GM19240 (cell line): ENCODE results near the gene NIPA2.

ENCODE experiments used
- DNase-seq: peaks from one replicate; pipeline ENCODE4 v3.0.0; 2011; ENCODE audit warnings: low spot score; ENCODE audit not compliant: insufficient read length

Gene NIPA2

DNA sequence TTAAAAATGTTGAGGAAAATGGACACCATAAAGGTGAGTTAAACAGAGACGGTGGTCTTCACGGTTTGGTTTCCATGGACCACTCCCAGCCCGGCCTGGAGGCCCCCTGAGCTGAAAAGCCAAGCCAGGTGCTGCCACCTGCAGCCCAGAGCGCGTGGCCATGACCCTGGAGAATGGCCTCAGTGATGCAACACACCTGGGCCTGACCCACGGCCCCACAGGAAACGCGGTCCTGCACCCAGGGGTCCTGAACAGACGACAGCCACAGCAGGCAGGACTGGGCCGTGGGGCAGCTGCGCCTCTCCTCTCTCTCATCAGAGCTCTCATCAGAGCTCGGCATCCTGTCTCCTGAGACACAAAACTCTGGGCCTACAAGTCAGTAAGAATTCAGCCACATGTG, 64.1 kb downstream of the NIPA2 start:
- DNase-seq = no peak

DNA sequence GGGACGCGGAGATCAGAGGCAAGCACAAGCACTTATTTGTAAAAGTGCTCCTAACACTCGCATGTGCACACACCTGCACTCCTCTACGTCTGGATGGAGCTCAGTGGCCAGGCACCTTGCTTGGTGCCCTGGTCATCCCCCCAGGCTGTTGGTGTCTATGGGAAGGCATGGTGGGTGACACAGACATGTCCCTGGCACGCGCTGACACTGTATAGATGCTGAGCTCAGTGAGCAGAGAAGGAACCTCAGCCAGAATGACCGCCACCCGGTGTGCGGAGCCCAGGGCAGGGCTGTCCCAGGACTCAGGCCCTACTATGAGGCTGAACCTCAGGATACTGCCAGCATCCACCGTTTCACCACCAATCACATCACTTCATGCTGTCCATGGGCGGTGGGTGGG, 64.5 kb downstream of the NIPA2 start:
- no peak for DNase-seq

DNA sequence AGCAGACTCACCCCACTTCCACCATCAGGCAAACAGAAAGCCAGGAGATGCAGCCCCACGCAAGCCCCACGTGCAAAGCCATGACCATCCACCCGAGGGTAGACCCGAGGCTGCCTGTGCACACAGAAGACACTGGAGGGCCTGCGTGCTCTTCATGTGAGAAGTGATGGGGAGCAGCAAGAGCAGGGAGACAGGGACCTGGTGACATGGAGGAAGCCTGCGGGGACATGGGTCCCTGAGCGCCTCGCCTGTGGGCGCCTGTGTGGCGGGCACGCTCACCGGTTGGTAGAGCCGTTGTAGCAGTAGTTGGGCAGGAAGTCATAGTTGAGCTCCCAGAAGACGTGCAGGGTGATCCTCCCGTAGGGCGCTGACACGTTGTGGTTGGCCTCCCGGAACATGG, 65.0 kb downstream of the NIPA2 start:
- no peak for DNase-seq

DNA sequence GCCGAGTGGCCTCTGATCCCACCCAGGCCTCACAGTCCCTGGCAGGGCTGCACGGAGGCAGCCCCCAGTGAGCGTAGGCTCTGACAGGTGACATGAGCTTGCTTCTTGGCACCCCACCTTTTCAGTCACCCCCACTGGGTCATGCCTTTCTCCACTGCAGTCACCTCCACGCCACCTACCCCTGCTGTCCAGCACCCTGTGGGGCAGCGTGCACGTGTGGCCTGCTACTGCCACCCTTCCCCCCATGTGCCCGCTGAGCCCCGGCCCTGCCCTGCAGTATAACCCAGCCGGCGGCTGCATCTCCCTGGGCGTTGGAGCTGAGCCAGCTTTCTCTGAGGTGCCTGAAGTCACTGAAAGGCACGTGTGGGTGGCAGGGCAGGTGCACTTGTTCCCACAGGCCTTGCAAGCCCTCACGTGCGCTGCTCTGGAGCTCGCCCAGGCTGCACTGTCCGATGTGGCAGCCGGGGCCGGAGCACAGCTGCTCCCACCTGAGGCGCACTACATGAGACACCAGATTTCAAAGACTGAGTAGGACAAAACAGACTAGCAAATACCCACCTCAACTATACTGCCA, 65.6 kb downstream of the NIPA2 start:
- DNase-seq = no peak

DNA sequence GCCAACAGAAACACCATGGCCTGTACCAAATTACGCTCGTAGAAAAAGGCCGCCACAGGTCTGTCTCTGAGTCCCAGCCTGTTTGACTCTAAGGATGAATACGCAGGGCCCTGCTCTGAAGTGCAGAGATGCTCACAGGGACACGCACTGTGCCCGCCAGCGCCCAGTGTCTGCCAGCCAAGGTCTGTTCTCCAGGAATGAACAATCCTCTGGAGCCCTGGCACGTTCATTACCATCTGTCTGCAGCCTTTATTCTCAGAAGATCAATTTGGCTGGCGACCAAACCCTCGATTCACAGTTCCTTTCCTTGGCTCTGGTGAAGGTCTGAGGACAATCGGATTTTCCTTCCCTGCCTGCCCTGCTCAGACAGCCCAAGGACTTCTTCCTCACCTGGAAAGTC, 66.3 kb downstream of the NIPA2 start:
- no peak for DNase-seq

DNA sequence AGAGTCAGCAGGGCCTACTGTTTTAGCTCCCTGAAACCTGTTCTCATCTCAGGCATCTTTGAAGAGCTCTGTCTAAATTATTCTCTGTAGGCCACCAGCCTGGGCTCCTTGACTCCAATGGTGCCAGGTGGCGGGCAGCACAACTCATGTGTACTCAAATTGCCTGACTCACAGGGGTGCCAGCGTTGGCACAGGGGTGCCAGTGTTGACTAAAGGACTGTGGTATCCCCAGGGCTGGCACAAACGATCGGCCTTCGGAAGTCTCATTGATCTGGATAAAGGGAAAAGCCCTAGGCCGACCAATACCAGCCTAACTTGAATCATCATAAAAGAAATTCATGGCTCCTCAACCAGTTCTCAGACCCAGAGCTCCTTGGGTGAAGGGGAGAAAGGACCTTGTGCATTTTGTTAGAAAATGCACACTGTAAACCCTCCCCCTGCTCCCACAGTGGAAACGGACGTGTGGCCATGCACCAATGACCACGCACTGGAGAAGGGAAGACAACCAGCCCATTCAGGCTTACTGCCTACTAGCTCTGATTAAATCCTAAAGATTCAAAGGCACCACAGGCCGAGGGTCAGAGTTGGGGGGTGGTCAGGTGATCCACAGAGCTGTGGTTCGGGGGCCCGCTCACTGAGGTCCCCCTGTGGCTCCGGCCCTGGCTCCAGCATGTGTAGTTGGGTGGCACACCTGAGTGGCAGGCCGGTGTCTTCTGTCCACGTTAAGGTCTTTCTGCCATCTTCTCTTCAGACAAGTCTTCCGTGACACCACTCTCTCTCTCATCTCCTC, 68.9 kb downstream of the NIPA2 start:
- DNase-seq = no peak

DNA sequence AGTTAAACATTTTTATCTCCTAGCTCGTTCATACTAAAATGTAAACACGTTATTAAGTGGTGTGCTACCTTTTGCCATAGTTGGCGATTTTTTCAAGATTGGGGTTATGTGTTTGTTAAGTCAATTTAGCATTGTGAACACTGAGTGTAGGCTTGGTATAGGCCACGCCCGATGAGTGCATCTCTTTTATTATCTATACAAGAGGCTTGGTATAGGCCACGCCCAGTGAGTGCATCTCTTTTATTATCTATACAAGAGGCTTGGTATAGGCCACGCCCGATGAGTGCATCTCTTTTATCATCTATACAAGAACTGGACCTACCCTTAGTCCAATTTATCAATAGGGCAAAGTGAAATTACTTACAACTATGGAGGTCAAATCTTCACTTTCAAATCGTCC, 70.4 kb downstream of the NIPA2 start:
- no peak for DNase-seq

DNA sequence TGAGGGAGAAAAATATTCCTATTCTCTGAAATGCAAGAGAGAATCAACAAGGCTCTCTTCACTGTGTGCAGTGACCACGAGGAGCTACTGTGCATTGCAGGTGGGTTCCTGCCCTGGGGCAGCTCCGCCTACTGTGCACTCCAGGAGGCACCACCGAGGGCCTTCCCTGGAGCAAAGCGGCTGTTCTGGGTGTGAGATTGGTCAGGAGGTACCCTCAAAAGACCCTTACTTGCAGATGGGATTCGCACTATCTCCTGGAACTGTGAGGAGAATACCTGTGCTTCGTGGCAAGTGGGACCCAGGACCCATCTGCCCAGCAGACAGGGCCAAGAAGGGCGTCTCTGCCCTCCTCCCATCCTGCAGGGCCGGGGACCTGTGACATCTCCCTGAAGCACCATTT, 72.8 kb downstream of the NIPA2 start:
- DNase-seq = no peak

DNA sequence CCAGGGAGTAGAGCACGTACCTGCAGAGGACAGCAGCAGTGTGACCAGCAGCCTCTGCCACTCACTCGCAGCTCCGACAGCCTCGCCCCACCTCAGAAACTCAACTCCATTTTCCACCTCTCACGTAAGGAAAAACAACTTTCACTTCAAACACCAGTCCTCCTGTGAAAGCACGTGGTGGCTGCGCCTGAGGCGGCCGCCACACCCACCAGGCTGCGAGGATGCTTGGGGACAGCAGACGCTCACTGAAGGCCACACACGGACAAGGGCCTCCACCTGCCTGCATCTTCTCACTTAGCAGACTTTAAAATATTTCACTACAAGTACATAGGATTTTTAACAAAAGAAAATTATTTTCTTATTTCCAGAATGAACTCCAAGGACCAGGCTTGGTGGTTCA, 73.8 kb downstream of the NIPA2 start:
- no peak for DNase-seq

DNA sequence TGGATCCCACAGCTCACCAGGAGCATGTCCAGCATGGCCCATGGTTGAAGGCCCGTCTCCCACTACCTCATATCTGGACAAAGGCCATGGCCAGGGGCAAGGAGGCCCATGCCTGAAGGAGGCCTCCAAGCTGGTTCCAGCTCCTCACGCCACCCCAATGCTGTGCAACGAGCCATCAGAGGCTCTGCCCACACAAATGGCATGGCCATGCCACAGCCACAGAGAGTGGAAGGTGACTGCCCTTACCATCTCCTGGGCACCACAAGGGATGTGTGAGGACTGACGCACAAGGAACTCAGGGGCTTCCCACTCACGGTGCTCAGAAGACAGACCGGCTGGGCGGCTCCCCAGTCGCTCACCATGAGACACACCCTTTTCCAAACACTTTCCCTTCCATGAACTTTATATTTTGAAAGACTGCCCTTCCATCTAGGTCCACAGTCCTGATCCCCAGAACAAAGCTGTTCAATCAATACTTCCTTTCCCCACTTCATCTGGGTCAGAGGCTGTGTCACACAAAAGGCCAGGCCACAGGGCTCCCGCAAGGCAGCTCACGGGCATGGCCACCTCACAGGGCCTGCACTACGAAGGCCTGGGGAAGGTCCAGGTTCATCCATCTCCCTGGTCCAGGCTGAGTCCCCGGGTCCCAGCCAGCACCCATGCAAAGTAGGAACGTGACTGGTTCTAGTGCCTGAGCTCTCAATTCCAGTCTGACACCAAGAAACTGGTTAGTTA, 75.3 kb downstream of the NIPA2 start:
- DNase-seq = no peak

DNA sequence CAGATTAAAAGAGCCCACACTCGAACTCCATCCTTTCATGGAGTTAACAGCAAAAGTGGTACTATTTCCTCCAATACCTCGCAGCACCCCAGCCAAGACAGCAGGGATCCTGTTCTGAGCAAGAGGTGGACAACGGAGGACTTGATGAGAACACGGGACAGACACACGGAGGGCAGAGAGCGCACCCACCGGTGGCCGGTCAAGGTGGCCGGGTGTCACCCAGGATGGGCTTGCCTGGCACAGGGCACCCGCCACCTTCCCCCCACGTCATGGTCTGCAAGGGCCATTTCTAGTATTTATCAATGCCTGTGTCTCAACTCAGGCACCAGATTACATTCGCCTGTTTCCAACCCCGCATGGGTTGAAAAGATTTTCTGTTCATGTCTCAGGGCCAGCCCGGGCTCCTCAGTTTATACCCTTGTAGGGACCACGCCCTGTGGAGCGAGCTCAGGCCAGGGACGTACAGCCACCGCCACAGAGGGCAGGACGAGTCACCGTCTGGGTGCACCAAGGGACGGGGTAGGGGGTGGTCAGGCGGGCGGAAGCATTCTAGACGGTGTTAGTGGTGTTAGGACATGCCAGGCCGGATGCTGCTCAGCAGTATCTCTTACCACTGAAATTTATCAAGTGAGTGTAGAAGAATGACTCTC, 77.5 kb downstream of the NIPA2 start:
- no peak for DNase-seq

DNA sequence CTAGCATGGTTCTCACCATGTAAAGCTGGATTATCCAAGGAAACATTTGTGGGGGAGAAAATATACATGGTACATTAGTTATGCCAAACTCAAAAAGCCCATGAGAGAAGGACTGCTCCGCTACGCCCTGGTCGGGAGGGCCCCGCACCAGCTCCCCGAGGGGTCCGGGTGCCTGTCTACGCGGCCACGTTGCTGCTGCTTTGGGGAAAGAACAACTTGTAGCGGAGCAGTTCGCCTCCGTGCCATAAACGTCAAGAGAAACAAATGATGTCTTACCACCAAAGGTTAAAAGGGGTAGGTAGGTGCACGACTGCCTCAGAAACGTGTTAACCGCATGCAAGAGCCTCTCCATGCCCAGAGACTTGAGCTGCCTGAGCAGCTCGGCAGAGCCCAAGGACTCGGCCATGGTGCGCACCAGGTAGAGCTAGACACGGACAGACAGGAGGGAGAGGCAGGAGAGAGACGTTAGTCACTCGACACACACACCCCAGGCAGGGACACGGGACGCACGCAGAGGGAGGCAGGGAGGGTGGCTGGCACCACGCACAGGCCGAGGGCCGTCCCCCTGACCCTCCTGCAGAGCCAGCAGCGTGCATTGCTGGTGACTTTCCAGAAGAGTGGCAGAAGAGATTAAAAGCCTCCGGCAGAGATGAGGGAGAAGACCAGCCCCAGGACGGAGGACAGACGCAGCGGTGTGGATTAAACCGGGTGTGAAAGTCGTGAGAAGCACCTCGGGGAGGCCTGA, 78.3 kb downstream of the NIPA2 start:
- DNase-seq = no peak

DNA sequence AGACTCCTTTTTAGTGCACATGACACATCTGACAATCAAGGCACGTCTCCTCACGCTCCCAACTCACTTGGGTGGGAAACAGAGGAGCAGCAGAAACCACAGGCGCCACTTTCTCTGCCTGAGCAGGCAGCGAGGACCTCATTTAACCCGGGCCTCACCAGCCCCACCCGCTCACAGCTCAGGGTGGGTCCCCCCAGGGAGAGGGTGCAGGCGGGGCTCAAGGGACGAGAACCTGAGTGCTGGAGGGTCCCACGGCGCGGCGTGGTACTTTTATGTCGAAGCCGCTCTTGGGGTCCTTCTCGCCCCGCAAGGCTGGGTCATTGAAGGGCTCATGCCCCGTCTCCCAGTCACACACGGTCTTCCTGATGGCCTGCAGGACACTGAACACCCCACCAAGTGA, 79.1 kb downstream of the NIPA2 start:
- no peak for DNase-seq
